HG03354 (cell line): ENCODE results near the gene MICOS13.

Source experiments
- ATAC-seq: cut with Tn5 transposase; IDR thresholded peaks from one replicate; pipeline ENCODE4 v1.9.1; 2021; ENCODE audit warnings: mild to moderate bottlenecking; ENCODE audit not compliant: unreplicated experiment, poor library complexity, severe bottlenecking

Gene MICOS13

DNA sequence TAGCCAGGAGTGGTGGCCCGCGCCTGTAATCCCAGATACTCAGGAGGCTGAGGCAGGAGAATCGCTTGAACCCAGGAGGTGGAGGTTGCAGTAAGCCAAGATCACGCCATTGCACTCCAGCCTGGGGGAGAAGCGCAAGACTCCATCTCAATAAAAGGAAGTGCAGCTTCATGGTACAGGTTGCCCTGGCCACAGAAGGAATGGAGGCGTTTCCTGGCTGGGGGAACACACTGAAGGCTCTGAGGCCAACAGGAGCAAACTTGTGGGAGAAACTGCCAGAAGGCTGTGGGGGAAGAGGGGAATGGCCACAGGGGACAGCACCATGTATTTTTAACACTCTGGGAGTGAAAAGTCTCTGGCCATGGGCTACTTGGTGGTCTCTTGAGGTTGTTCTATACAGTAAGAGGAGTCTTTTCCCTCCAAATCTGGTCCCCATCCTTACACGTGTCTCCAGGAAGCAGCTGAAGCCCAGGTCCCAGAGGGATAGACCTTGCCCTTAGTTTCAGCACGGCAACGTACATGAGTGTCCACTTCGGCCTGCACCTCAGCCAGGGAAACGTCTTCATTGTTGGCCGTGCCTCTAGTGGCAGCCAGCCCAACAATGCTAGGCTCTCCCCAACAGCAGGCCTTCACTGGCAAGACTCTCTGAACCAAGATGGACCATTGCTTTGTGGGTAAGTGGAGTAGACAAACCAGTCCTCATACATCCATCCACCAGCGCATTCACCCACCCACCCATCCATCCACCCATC lies 7.4 kb downstream of the MICOS13 start:
- ATAC-seq = no peak

GRCh38 chr19:5671600-5671999 lies 8.7 kb downstream of the MICOS13 start:
- no peak for ATAC-seq

DNA sequence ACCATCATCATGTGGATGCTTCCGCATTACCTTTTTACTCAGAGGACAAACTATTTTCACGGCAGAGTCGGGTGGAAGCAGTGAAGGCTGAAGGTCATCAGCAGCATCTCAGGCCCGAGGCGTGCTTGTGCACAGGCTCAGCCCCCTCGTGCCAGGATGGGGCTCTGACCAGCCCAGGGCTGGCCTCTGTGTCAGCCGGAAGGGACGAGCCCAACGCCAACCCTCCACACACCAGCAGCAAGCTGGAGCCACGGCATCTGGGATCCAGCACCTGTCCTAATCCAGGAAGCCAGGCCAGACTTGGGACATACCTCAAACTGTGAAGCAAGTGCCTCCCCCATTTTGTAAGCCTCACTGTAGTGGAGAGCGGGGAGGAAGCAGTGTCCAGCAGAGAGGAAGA lies 11.1 kb downstream of the MICOS13 start:
- ATAC-seq = no peak

GRCh38 chr19:5667751-5668271 lies 12.5 kb downstream of the MICOS13 start:
- ATAC-seq = no peak

GRCh38 chr19:5666921-5667610 lies 13.2 kb downstream of the MICOS13 start:
- ATAC-seq = no peak

- ATAC-seq = no peak
Measured at GRCh38 chr19:5665781-5666513, 14.4 kb downstream of the MICOS13 start.

DNA sequence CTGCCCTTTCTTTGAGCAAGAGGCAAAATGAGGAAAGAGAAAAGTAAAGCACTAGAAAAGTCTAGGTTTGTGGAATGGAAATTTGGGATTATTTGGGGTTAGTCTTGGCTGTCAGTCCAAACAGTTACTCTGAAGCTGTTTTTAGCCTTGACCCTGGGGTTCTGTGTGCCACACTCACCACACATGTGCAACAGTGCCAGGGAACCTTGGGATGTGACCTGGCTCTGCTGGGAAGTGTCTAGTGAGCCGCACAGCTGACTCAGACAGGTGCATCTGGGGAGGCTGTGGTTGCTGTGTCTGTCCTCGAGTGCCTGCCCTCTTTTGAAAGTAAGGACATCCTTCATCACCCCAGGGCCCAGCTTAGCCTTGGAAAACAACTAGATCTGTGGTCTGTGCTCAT lies 15.8 kb downstream of the MICOS13 start:
- ATAC-seq = no peak

DNA sequence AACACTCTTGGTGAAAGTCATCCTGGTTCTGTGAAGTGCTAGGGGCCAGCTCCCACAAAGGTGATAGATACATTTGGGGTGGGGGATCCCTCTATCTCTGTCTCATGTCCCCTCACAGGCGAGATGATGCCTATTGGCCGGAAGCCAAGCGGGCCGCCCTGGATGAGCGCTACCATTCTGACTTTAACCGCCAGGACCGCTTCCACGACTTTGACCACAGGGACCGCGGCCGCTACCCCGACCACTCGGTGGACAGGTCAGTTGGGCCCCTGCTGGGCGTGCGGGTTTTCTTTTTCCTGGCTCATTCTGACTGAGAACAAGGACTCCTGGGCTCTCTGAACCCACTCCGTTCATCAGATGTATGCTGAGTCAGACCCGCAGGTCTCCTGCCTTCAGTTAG lies 16.4 kb downstream of the MICOS13 start:
- ATAC-seq = no peak

DNA sequence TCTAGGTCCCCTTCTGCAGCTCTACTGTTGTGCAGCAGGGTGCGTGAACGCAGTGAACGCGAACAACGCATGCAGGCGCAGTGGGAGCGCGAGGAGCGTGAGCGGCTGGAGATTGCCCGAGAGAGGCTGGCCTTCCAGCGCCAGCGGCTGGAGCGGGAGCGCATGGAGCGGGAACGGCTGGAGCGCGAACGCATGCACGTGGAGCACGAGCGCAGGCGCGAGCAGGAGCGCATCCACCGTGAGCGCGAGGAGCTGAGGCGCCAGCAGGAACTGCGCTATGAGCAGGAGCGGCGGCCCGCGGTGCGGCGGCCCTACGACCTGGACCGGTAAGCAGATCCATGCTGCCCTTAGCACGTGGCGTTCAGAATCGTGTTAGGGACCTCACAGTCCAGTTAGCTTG lies 18.8 kb downstream of the MICOS13 start:
- ATAC-seq = no peak

DNA sequence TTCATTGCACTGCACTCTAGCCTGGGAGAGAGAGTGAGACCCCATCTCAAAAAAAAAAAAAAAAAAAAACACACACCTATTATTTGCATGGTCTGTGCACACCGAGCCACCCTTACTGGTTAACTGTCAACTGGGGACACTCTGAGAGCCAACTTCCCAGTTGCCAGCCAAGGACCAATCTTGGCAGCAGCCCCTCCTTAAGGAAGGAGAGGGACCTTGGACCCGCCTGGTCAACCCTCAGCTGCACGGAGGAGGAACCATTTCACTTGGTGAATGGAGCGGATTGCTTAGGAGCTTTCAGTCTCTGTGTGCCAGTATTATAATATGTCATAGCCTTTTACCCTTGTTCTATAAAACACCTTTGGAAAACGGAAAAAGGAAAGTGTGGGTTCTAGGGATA lies 24.9 kb downstream of the MICOS13 start:
- ATAC-seq = no peak

- no peak for ATAC-seq
Measured at GRCh38 chr19:5654931-5655330, 25.4 kb downstream of the MICOS13 start.

DNA sequence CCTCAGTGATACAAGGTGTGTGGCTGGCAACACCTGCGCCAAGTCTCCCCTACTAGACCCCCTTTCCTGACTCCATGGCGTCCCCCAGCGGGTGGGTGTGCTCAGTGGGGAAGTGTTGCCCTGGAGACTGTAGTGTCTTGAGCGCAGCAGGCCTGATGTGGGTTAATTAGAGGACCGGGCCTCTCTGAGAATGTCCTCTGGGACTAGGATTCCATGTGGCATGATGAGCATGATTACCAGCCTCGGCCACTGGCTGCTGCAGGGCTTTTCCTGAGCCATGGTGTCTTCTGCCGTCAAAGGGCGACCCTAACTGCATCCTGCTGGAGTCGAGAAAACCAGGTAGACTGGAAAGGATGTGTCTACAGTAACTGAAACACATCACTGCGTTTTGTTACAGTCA lies 28.1 kb downstream of the MICOS13 start:
- no peak for ATAC-seq

DNA sequence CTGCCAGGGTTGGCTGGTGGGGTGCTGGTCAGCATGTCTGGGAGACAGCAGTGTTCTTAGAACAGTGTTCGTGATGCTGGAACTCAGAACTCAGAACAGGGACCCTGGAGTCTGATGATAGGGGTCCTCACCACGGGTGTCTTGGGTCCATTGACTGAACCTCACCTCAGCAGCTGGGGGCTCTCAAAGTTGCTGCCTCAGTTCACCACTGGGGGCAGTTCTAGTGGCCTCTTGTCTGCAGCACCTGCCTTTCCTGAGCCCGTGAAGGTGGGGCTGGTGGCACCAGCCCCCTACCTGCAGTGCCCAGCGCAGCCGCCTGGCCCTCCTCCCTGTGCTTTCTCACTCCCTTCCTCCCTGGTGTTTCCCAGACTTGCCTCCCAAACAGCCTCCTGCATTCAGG lies 29.0 kb downstream of the MICOS13 start:
- no peak for ATAC-seq

- ATAC-seq = no peak
Measured at GRCh38 chr19:5648464-5648863, 31.9 kb downstream of the MICOS13 start.

- ATAC-seq = no peak
Measured at GRCh38 chr19:5646703-5647102, 33.6 kb downstream of the MICOS13 start.

- no peak for ATAC-seq
Measured at GRCh38 chr19:5645409-5645808, 34.9 kb downstream of the MICOS13 start.

GRCh38 chr19:5644037-5644436 lies 36.3 kb downstream of the MICOS13 start:
- ATAC-seq = no peak

DNA sequence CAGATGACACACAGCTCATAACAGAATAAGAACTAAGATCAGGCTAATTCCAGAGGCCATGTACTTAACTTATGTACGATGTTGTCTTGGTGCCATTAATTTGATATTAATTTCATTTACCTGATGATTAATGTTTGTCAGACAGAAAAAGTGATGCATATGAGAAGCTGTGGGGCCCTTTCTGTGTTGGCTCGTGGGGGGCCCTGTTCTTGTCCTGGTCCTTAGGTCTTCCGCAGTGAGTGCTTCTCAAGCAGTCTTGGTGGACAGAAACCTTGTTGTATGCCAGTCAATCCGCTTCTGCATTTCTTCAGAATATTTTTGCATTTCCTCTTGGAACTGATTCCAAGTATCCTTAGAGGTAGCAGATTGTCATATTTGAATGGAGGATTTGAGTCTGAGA lies 37.3 kb downstream of the MICOS13 start:
- no peak for ATAC-seq

DNA sequence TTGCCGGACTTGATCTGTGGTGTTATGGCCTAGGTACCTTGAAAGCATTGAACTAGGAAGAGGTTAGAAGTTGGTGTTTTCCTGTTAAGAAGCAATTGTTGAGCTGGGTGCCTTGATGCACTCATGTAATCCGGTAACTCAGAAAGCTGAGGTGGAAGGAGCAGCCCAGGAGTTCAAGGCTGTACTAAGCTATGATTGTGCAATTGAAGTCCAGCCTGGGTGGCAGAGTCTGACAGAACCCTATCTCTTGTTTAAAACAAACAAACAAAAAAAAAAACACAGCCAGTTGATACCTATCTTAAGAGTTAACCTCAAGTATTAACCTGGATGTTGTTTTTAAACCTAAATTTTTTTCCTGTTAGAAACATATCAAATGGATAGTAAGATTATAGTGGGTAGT lies 38.1 kb downstream of the MICOS13 start:
- no peak for ATAC-seq

DNA sequence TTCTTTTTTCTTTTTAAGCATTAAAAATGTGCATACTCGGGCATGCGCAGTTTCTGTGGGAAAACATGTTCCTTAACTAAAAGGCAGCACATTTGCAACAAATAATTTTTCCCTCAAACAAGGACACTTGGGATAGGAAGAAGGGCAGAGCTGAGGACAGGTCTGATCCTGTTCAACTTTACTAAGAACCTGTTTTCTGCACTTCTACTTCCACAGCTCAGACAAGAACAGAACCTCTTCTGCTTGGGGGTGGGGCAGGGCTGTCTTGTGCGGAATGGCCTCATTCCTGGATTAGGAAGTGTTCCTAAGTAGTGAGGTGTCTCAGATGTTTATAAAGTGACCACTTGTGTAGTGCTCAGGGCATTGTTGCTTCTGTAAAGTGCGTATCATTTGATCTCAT lies 39.1 kb downstream of the MICOS13 start:
- no peak for ATAC-seq

DNA sequence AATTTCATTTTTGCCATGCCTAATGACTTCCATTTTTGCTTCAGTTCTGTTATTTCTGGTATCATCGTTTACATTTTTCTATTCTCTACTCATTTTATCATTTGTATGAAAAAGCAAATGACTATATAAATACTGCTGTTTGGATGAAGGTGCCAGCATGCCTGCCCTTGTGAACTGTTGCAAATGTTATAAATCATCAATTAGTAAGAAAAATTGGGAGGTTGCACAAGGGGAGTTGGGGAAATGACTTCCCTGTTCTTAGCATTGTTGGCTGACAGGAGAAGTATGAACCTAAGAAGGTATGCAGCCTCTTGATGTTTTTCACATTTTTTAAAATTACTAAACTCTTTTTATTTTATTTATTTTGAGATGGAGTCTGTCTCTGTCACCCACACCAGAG lies 42.3 kb downstream of the MICOS13 start:
- no peak for ATAC-seq
